KMS-11 (cell line): ENCODE measurements around the gene BMP2K.

Source experiments
- H2AFZ ChIP-seq: fragments of 200-600 bp; sonication (generic); 2 replicates; pipeline ENCODE4 v1.6.1; 2016; ENCODE audit warnings: antibody characterized with exemption, mixed run types, low read depth
- H3K27ac ChIP-seq: fragments of 200-600 bp; sonication (generic); 2 replicates; pipeline ENCODE4 v1.6.1; 2016; ENCODE audit warnings: mild to moderate bottlenecking, mixed run types
- H3K27me3 ChIP-seq: fragments of 200-600 bp; sonication (generic); 2 replicates; pipeline ENCODE4 v1.6.1; 2017; ENCODE audit warnings: mild to moderate bottlenecking, low read depth, mixed run types, moderate library complexity; ENCODE audit not compliant: insufficient read depth
- H3K36me3 ChIP-seq: fragments of 200-600 bp; sonication (generic); 2 replicates; pipeline ENCODE4 v1.6.1; 2017; ENCODE audit warnings: mild to moderate bottlenecking, mixed run types; ENCODE audit not compliant: insufficient read depth
- H3K4me1 ChIP-seq: fragments of 200-600 bp; sonication (generic); 2 replicates; pipeline ENCODE4 v1.6.1; 2016; ENCODE audit warnings: mild to moderate bottlenecking, low read depth, mixed run types; ENCODE audit not compliant: poor library complexity, severe bottlenecking
- H3K4me2 ChIP-seq: fragments of 200-600 bp; sonication (generic); 2 replicates; pipeline ENCODE4 v1.7.0; 2016; ENCODE audit warnings: mild to moderate bottlenecking, mixed run types
- H3K4me3 ChIP-seq: fragments of 200-600 bp; sonication (generic); IDR thresholded peaks from 2 replicates; pipeline ENCODE4 v1.6.1; 2017; ENCODE audit warnings: low read depth, low read length, mixed read lengths; ENCODE audit not compliant: insufficient read depth
- H3K79me2 ChIP-seq: fragments of 200-600 bp; sonication (generic); 2 replicates; pipeline ENCODE4 v1.6.1; 2016; ENCODE audit warnings: low read depth, mixed run types; ENCODE audit not compliant: insufficient read depth
- H3K9ac ChIP-seq: fragments of 200-600 bp; sonication (generic); 2 replicates; pipeline ENCODE4 v1.6.1; 2016; ENCODE audit warnings: mild to moderate bottlenecking, mixed run types
- H4K20me1 ChIP-seq: fragments of 200-600 bp; sonication (generic); 2 replicates; pipeline ENCODE4 v1.6.1; 2016; ENCODE audit warnings: mild to moderate bottlenecking, mixed run types; ENCODE audit not compliant: insufficient read depth
- CTCF ChIP-seq: fragments of 200-600 bp; sonication (generic); conservative IDR thresholded peaks from 2 replicates; pipeline ENCODE4 v1.6.1; 2017; ENCODE audit warnings: low read depth, mild to moderate bottlenecking, antibody characterized with exemption, low read length, moderate library complexity, mixed read lengths

The BMP2K gene

DNA sequence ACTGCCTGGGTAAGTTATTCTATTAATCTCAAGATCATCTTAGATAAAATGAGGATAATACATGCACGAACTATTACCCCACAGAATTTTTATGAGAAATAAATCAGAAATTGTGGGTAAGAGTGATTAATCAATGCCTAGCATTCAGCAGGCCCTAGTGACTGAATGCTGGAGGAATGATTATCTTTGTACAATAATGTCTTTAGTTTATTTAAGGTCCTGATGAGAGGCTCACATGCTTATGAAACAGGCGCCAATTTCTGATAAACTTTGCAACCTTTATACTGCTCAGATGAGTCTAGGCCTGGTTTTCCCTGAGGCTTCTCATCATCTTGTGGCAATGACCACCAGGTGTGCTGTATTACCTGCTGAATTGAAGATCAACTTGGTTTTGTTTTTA is 27.8 kb upstream of the BMP2K start:
- no peak for TF ChIP-seq CTCF
- Histone ChIP-seq H3K27me3 (no peaks in the 10 kb centered on the region), H3K27ac (no peak overlapping the region), H3K79me2 (no peaks in the 10 kb centered on the region), H3K4me3 (no peak overlapping the region), H3K9ac (no peak overlapping the region), H3K4me2 (no peak overlapping the region), H3K36me3 (no peaks in the 10 kb centered on the region), H2AFZ (no peak overlapping the region), H4K20me1 (no peaks in the 10 kb centered on the region), H3K4me1 (peaks cover 22% of the 10 kb centered on the region)

- Histone ChIP-seq H3K27me3 (no peaks in the 10 kb centered on the region), H4K20me1 (no peaks in the 10 kb centered on the region), H3K4me3 (no peak overlapping the region), H3K4me1 (peaks cover 22% of the 10 kb centered on the region), H3K36me3 (no peaks in the 10 kb centered on the region), H2AFZ (peak overlapping the region; percentile 35; the same call in 1 of the 2 replicates), H3K27ac (peak overlapping the region; percentile 20), H3K4me2 (peak overlapping the region; percentile 53), H3K9ac (no peak overlapping the region), H3K79me2 (no peaks in the 10 kb centered on the region)
- TF ChIP-seq CTCF, result no peak
Measured at GRCh38 chr4:78749258-78749971, 26.7 kb upstream of the BMP2K start.

- no peaks in the 10 kb centered on the region for H3K27me3 ChIP-seq
- no peak overlapping the region for H3K9ac ChIP-seq
- H4K20me1 ChIP-seq, result no peaks in the 10 kb centered on the region
- peak overlapping the region; percentile 20 for H3K27ac ChIP-seq
- peak overlapping the region; percentile 53 for H3K4me2 ChIP-seq
- peak overlapping the region; percentile 35 for H2AFZ ChIP-seq
- H3K4me3 ChIP-seq, result no peak overlapping the region
- no peak for TF ChIP-seq CTCF
- no peaks in the 10 kb centered on the region for H3K79me2 ChIP-seq
- H3K4me1 ChIP-seq, result peaks cover 22% of the 10 kb centered on the region
- H3K36me3 ChIP-seq, result no peaks in the 10 kb centered on the region
Measured at GRCh38 chr4:78749972-78750727, 26.0 kb upstream of the BMP2K start.

DNA sequence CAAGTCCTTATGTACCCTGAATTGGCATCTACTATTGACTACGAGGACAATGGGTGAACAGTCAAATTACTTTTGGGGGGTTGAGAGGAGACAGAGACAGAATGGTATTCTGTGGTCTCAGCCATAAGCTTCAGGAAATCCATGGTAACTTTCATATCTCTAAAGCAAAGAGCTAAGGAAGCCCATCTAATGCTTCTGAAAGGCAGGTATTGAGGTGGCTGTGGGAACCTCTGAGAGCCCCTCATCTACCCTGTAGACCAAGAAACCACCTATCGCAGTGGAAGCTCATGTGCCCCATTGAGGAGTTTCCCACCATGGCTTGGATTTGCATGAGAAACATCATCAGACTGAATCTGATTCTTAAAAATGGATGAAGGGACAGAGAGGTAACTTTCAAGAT is 23.1 kb upstream of the BMP2K start:
- peaks cover 29% of the 10 kb centered on the region for H3K4me1 ChIP-seq
- TF ChIP-seq CTCF, result no peak
- no peak overlapping the region for H3K9ac ChIP-seq
- H3K79me2 ChIP-seq, result no peaks in the 10 kb centered on the region
- H3K36me3 ChIP-seq, result no peaks in the 10 kb centered on the region
- no peak overlapping the region for H2AFZ ChIP-seq
- no peaks in the 10 kb centered on the region for H3K27me3 ChIP-seq
- H3K4me3 ChIP-seq, result no peak overlapping the region
- H3K4me2 ChIP-seq, result no peak overlapping the region
- no peaks in the 10 kb centered on the region for H4K20me1 ChIP-seq
- H3K27ac ChIP-seq, result no peak overlapping the region
